Anterior cingulate cortex (tissue), 58 donors: ENCODE measurements around the gene ANKMY1.
"Not testable (repeated sequence)": the region's sequence is repeated elsewhere in the genome, so short reads cannot be mapped to it uniquely, and the experiment has no call there.

Experiments used
- DNase-seq, 58 donors: peaks; one replicate each; lab custom pipeline; 2025; lab: John Stamatoyannopoulos, UW

Gene ANKMY1

GRCh38 chr2:240559286-240559685, 1.5 kb upstream of the ANKMY1 start:
- DNase-seq: no peak

GRCh38 chr2:240558236-240558761, 511 bp upstream of the ANKMY1 start:
- no peak for DNase-seq

DNA sequence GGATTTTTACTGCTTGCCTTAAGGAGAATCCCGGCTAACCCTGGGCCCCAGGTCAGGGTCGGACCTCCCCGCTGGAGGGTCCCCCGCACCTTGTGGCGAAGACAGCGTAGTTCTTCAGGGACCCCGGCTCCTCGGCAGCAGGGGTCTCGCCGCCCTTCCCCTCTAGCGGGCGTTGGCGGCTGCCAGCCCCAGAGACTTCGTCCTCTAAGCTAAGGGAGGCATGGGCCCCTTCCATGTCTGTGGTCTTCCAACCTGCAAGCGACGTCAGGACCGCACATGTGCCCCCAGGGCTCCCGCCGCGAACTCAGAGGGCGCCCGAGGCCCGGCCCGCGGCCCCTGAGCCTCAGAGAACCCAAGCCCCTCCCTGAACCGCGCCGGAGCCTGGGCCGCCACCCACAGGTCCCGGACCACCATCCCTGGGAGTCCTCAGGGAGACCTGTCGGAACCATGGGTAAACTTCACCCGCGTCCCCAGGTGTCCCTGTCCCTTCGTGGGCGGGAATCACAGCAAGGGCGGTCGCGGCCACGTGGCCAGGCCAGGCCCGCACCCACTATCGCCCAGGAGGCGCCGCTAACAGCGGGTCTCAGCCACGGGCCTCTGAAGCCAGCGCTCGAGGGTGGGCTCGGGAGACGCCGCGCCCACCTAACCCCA, 562 bp downstream of the ANKMY1 start:
- DNase-seq: no peak

GRCh38 chr2:240556553-240557100, 1.2 kb downstream of the ANKMY1 start:
- DNase-seq: peak in 2 of 58 donors; percentile 23 to 33

- no peak for DNase-seq
These were observed 2.1 kb downstream of the ANKMY1 start for GRCh38 chr2:240555541-240556250.

- DNase-seq: no peak
These were observed 2.9 kb downstream of the ANKMY1 start for GRCh38 chr2:240554767-240555493.

GRCh38 chr2:240553956-240554480, 3.8 kb downstream of the ANKMY1 start:
- no peak for DNase-seq

GRCh38 chr2:240551811-240552210, 6.0 kb downstream of the ANKMY1 start:
- no peak for DNase-seq

GRCh38 chr2:240551288-240551687, 6.5 kb downstream of the ANKMY1 start:
- no peak for DNase-seq

- no peak for DNase-seq
These were observed 17.9 kb downstream of the ANKMY1 start for GRCh38 chr2:240539906-240540305.

DNA sequence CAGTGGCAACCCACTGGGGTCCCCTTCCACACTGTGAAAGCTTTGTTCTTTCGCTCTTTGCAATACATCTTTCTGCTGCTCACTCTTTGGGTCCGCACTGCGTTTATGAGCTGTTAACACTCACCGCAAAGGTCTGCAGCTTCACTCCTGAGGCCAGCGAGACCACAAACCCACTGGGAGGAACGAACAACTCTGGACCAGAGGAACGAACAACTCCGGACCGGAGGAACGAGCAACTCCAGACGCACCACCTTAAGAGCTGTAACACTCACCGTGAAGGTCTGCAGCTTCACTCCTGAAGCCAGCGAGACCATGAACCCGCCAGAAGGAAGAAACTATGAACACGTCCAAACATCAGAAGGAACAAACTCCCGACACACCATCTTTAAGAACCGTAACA, 18.7 kb downstream of the ANKMY1 start:
- not testable (repeated sequence) for DNase-seq

DNA sequence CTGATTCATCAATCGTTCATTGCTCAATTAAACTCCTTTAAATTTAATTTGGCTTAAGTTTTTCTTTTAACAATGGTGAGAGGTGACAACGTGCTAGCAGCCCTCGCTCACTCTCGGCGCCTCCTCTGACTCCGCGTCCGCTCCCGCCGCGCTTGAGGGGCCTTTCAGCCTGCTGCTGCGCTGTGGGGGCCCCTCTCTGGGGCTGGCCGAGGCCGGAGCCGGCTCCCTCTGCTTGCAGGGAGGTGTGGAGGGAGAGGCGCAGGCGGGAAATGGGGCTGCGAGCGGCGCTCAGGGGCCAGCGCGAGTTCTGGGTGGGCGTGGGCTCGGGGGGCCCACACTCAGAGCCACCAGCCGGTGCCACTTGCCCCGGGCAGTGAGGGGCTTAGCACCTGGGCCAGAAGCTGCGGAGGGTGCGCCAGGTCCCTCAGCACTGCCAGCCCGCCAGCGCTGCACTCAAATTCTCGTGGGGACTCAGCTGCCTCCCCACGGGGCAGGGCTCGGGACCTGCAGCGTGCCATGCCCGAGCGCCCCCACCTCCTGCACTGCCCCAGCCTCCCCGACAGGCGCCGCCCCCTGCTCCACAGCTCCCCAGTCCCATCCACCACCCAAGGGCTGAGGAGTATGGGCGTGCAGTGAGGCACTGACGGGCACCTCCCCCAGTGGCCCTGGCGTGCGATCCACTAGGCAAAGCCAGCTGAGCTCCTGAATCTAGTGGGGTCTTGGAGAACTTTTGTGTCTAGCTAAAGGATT, 19.6 kb downstream of the ANKMY1 start:
- DNase-seq: no peak

DNA sequence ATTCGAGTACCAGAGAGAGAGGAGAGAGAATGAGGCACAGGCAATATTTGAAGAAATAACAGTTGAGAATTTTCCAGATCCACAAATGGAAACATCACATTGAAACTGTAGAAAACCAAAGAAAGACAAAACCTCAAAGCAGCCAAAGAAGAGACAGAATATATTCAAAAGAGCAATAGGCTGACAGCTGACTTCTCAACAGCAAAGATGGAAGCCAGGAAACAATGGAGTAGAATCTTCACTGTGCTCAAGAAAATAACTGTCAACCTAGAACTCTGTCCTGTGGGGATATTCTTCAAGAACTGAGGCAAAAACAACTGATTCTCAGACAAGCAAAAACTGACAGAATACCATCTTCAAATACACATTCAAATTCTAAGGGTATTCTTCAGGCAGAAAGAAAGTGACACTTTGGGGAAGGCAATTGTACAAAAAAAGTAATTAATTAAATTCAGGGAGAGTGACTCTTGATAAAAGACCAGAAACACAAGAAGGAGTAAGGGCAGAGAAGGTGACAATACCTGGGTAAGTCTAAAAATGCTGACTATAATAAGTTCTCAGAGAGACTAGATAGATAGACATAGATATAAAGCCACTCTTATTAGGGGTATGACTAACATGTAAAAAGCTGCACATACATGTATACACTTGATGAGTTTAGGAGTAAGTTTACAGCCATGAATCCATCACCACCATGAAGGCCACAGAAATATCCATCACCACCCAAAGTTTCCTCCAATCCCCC, 25.6 kb downstream of the ANKMY1 start:
- no peak for DNase-seq

GRCh38 chr2:240531038-240531437, 26.8 kb downstream of the ANKMY1 start:
- DNase-seq: no peak

GRCh38 chr2:240530181-240530580, 27.6 kb downstream of the ANKMY1 start:
- no peak for DNase-seq

DNA sequence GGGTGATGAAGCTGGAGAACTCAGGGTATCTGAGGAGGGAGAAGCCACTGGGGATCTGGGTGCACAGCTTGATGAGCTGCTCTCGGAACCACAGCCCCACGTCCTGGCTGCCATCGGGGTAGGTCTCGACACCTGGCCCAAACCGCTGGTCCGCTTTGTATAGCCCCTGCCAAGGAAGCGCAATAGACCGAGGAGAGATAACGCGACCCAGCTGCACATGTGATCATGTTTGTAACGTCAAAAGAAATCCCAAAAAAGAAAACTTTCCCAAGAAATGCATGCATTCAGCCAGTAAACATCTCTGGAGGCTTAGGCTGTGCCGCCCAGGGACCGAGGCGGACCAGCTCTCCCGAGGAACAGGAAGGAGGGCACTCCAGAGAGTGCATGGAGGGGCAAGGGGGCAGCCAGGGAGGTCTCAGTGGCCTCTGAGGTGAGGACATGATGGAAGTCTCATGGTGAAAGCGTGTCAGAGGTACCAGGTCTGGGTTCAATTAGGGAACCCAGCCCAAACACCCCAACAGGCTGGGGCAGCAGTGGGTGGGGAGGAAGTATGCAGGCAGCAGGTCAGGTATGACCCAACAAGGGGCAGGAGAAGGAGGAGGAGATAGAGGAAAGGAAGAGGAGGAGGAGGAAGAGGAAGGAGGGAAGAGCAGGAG, 28.3 kb downstream of the ANKMY1 start:
- DNase-seq: no peak

GRCh38 chr2:240528406-240529040, 29.3 kb downstream of the ANKMY1 start:
- DNase-seq: no peak

DNA sequence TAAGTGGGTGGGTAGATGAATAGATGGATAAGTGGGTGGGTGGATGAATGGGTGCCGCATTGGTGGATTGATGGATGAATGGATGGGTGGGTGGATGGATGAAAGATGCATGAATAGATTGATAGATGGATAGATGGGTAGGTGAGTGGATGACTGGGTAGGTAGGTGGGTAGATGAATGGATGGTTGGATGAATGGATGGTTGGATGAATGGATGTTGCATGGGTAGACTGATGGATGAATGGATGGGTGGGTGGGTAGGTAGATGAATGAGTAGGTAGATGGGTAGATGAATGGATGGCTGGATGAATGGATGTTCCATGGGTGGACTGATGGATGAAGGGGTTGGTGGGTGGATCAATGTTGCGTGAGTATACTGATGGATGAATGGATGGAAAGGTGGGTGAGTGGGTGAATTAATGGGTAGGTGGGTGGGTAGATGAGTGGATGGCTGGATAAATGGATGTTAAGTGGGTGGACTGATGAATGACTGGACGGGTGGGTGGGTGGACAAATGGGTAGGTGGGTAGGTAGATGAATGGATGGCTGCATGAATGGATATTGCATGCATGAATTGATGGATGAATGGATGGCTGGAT, 30.5 kb downstream of the ANKMY1 start:
- DNase-seq: no peak
